Activated naive CD4-positive, alpha-beta T cell treated with anti-CD3 and anti-CD28 coated beads, Interleukin-2, amount 50 U/mL, for 24 hours (primary cell): ENCODE data around the gene PIGL.
"Not testable (repeated sequence)": the region's sequence is repeated elsewhere in the genome, so short reads cannot be mapped to it uniquely, and the experiment has no call there.

ENCODE experiments used
- H3K27ac Mint-ChIP-seq: one replicate; pipeline ENCODE4 v1.8.0; 2021; ENCODE audit warnings: mild to moderate bottlenecking, mixed read lengths
- H3K27me3 Mint-ChIP-seq: one replicate; pipeline ENCODE4 v1.8.0; 2021; ENCODE audit warnings: mixed read lengths
- H3K36me3 Mint-ChIP-seq: one replicate; pipeline ENCODE4 v1.8.0; 2021; ENCODE audit warnings: mixed read lengths
- H3K4me1 Mint-ChIP-seq: one replicate; pipeline ENCODE4 v1.8.0; 2021; ENCODE audit warnings: mixed read lengths
- H3K4me3 Mint-ChIP-seq: one replicate; pipeline ENCODE4 v1.8.0; 2021; ENCODE audit warnings: mild to moderate bottlenecking, mixed read lengths
- H3K9me3 Mint-ChIP-seq: one replicate; pipeline ENCODE4 v1.8.0; 2021; ENCODE audit warnings: mixed read lengths

The PIGL gene

GRCh38 chr17:16217002-16217635, at the start of gene PIGL:
Gene PIGL (plus strand): TSS chr17:16217210. CDS start chr17:16217227, 17 bp downstream.
- H3K4me1 Mint-ChIP-seq, result peaks cover 44% of the 10 kb centered on the region

GRCh38 chr17:16171613-16172012, 45.4 kb upstream of the PIGL start:
- Mint-ChIP-seq H3K4me3 (no peak overlapping the region), H3K27ac (no peak overlapping the region), H3K27me3 (no peaks in the 10 kb centered on the region)

More at GRCh38 chr17:16217002-16217635, at the start of gene PIGL:
- Mint-ChIP-seq H3K9me3 (no peaks in the 10 kb centered on the region), H3K4me3 (peak within 1 kb of the TSS; percentile 96), H3K36me3 (no peaks in the 10 kb centered on the region), H3K27ac (peak within 1 kb of the TSS; percentile 97), H3K27me3 (no peaks in the 10 kb centered on the region)

GRCh38 chr17:16178836-16179235, 38.2 kb upstream of the PIGL start:
- H3K27me3 Mint-ChIP-seq, result no peaks in the 10 kb centered on the region
- H3K4me3 Mint-ChIP-seq, result no peak overlapping the region
- H3K36me3 Mint-ChIP-seq, result peaks cover 14% of the 10 kb centered on the region
- H3K27ac Mint-ChIP-seq, result no peak overlapping the region
- peaks cover 51% of the 10 kb centered on the region for H3K4me1 Mint-ChIP-seq
- no peaks in the 10 kb centered on the region for H3K9me3 Mint-ChIP-seq

More at GRCh38 chr17:16171613-16172012, 45.4 kb upstream of the PIGL start:
- peaks cover 11% of the 10 kb centered on the region for H3K36me3 Mint-ChIP-seq
- H3K4me1 Mint-ChIP-seq, result peaks cover 24% of the 10 kb centered on the region
- no peaks in the 10 kb centered on the region for H3K9me3 Mint-ChIP-seq

GRCh38 chr17:16181581-16181980, 35.4 kb upstream of the PIGL start:
- peaks cover 17% of the 10 kb centered on the region for H3K36me3 Mint-ChIP-seq
- H3K27me3 Mint-ChIP-seq, result no peaks in the 10 kb centered on the region
- H3K4me1 Mint-ChIP-seq, result peaks cover 63% of the 10 kb centered on the region
- H3K27ac Mint-ChIP-seq, result no peak overlapping the region
- H3K4me3 Mint-ChIP-seq, result no peak overlapping the region
- H3K9me3 Mint-ChIP-seq, result no peaks in the 10 kb centered on the region

DNA sequence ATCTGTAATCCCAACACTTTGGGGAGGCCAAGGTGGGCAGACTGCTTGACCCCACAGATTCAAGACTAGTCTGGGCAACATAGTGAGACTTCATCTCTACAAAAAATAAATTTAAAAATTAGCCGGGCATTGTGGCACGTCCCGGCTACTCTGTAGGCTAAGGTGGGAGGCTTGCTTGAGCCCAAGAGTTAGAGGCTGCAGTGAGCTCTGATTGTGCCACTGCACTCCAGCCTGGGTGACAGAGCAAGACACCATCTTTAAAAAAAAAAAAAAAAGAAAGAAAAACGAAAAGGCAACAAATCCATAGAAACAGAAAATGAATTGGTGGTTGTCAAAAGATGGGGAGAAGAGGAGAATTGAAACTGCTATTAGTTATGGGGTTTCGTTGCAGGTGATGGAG, 29.4 kb upstream of the PIGL start:
- H3K36me3 Mint-ChIP-seq, result peaks cover 12% of the 10 kb centered on the region
- H3K27me3 Mint-ChIP-seq, result no peaks in the 10 kb centered on the region
- peaks cover 50% of the 10 kb centered on the region for H3K4me1 Mint-ChIP-seq
- H3K9me3 Mint-ChIP-seq, result no peaks in the 10 kb centered on the region
- no peak overlapping the region for H3K4me3 Mint-ChIP-seq
- no peak overlapping the region for H3K27ac Mint-ChIP-seq

DNA sequence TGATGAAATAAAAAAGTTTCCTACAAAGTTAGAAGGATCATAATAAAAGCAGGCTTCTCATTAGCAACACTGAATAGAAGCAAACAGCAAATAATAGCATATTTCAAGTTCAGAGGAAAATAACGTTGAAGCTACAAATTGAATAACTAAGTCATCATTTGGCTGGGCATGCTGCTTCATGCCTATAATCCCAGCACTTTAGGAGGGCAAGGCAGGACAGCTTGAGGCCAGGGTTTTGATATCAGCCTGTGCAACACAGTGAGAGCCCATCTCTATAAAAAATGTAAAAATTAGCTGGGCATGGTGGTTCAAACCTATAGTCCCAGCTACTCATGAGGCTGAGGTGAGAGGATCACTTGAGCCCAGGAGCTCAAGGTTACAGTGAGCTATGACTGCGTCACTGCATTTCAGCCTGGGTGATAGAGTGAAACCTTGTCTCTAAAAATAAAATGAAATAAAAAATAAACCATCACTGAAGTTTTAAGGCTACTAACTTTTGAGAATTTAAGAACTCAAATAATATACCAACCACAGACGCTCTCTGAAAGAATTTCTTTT, 27.1 kb upstream of the PIGL start:
- Mint-ChIP-seq H3K4me3 (no peak overlapping the region), H3K9me3 (no peaks in the 10 kb centered on the region), H3K36me3 (peaks cover 17% of the 10 kb centered on the region), H3K27ac (no peak overlapping the region), H3K4me1 (peaks cover 44% of the 10 kb centered on the region), H3K27me3 (no peaks in the 10 kb centered on the region)

GRCh38 chr17:16190703-16191360, 26.2 kb upstream of the PIGL start:
- no peaks in the 10 kb centered on the region for H3K9me3 Mint-ChIP-seq
- H3K27ac Mint-ChIP-seq, result peak overlapping the region; percentile 41
- H3K4me1 Mint-ChIP-seq, result peaks cover 44% of the 10 kb centered on the region
- no peak overlapping the region for H3K4me3 Mint-ChIP-seq
- peaks cover 16% of the 10 kb centered on the region for H3K36me3 Mint-ChIP-seq
- H3K27me3 Mint-ChIP-seq, result no peaks in the 10 kb centered on the region

- H3K27me3 Mint-ChIP-seq, result no peaks in the 10 kb centered on the region
- H3K4me1 Mint-ChIP-seq, result peaks cover 38% of the 10 kb centered on the region
Measured at GRCh38 chr17:16191604-16192003, 25.4 kb upstream of the PIGL start.

GRCh38 chr17:16194307-16194835, 22.6 kb upstream of the PIGL start:
- not testable (repeated sequence) for H3K9me3 Mint-ChIP-seq, H3K27me3 Mint-ChIP-seq, H3K27ac Mint-ChIP-seq, H3K4me3 Mint-ChIP-seq
- Mint-ChIP-seq H3K36me3 (peaks cover 12% of the 10 kb centered on the region), H3K4me1 (peaks cover 37% of the 10 kb centered on the region)

More at GRCh38 chr17:16191604-16192003, 25.4 kb upstream of the PIGL start:
- Mint-ChIP-seq H3K27ac (peak overlapping the region; percentile 41), H3K36me3 (peaks cover 16% of the 10 kb centered on the region), H3K9me3 (no peaks in the 10 kb centered on the region), H3K4me3 (no peak overlapping the region)

GRCh38 chr17:16197276-16197675, 19.7 kb upstream of the PIGL start:
- Mint-ChIP-seq H3K9me3 (no peaks in the 10 kb centered on the region), H3K27ac (no peak overlapping the region), H3K4me3 (no peak overlapping the region), H3K4me1 (peaks cover 50% of the 10 kb centered on the region), H3K27me3 (no peaks in the 10 kb centered on the region), H3K36me3 (peaks cover 10% of the 10 kb centered on the region)

DNA sequence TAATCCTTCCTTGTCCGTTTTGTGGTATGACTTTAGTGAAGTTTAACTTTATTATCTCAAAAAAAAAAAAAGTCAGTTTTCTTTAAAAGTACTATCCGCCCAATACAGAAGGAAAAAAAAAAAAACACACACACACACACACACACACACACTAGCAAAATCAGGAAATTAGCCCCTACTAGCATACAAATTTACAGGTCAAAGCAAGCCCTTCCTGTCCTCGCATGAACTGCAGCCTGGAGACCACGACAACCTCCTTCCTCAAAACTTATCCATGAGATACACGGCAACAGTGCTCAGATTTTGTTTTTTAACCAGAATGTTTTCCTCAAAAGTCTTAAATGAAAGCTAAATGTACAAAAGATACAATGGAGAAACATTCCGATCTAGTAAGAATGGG, 17.9 kb upstream of the PIGL start:
- Mint-ChIP-seq H3K27me3 (no peaks in the 10 kb centered on the region), H3K36me3 (peaks cover 3% of the 10 kb centered on the region), H3K4me1 (peaks cover 60% of the 10 kb centered on the region), H3K9me3 (no peaks in the 10 kb centered on the region), H3K27ac (peak overlapping the region; percentile 64), H3K4me3 (no peak overlapping the region)

DNA sequence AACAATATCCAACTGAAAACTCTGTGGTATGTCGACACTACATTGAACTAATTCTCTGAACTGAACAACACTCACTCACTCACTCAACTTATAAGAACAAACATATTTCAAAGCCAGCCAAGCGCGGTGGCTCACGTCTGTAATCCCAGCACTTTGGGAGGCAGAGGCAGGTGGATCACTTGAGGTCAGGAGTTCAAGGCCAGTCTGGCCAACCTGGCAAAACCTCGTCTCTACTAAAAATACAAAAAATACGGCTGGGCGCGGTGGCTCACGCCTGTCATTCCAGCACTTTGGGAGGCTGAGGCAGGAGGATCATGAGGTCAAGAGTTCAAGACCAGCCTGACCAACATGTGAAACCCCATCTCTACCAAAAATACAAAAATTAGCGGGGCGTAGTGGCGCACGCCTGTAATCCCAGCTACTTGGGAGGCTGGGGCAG, 15.3 kb upstream of the PIGL start:
- H3K9me3 Mint-ChIP-seq, H3K36me3 Mint-ChIP-seq, H3K4me3 Mint-ChIP-seq, H3K27me3 Mint-ChIP-seq: not testable (repeated sequence)
- Mint-ChIP-seq H3K27ac (peak overlapping the region; percentile 21), H3K4me1 (peaks cover 72% of the 10 kb centered on the region)

GRCh38 chr17:16202554-16203500, 14.2 kb upstream of the PIGL start:
- peak overlapping the region; percentile 61 for H3K27ac Mint-ChIP-seq
- not testable (repeated sequence) for H3K27me3 Mint-ChIP-seq, H3K36me3 Mint-ChIP-seq, H3K9me3 Mint-ChIP-seq
- peak overlapping the region; percentile 11 for H3K4me3 Mint-ChIP-seq
- H3K4me1 Mint-ChIP-seq, result peaks cover 82% of the 10 kb centered on the region

- H3K36me3 Mint-ChIP-seq, H3K4me3 Mint-ChIP-seq, H3K9me3 Mint-ChIP-seq, H3K27me3 Mint-ChIP-seq: not testable (repeated sequence)
- H3K4me1 Mint-ChIP-seq, result peaks cover 73% of the 10 kb centered on the region
- H3K27ac Mint-ChIP-seq, result peak overlapping the region; percentile 0
Measured at GRCh38 chr17:16204763-16205162, 12.2 kb upstream of the PIGL start.

DNA sequence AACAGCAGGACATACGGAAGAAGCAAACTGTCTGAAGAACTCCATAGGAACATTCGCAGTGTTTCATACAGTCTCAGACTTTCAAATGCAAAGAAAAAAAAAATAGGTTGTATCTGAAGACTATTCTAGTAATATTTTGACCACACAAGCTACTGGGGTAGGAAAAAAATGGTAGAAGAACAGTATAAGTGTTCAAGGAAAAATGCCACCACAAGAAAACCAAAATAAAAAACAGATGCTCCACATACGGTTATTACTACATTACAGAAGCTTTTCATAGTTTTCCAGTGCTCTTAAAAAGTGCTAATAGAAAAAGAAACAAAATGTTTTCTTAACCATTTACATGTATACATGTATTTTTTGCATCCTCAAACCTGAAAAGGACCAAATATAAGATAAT, 5.4 kb upstream of the PIGL start:
- H3K4me3 Mint-ChIP-seq, result no peak overlapping the region
- peak overlapping the region; percentile 55 for H3K27ac Mint-ChIP-seq
- peaks cover 55% of the 10 kb centered on the region for H3K4me1 Mint-ChIP-seq
- no peaks in the 10 kb centered on the region for H3K9me3 Mint-ChIP-seq
- H3K36me3 Mint-ChIP-seq, result no peaks in the 10 kb centered on the region
- H3K27me3 Mint-ChIP-seq, result no peaks in the 10 kb centered on the region
